ENCODE measurements around the gene SETDB2. TPM values are rescaled to one million over a fixed set of nuclear protein-coding genes. Genes with fewer than 3 reads are reported as not detected.

The SETDB2 gene
- total and polyA plus RNA-seq, 4 experiments from 2014 or later = 11.0 to 28.2 (median 21.6) TPM

GRCh38 chr13:49528161-49528560 is 84.1 kb downstream of the SETDB2 start:
- Mint-ChIP-seq H3K9me3 (no peaks in the 10 kb centered on the region), H3K27ac (peak overlapping the region in 2 of 7 donors; percentile 55 to 70), H3K27me3 (no peaks in the 10 kb centered on the region), H3K4me3 (no peak overlapping the region), H3K4me1 (peaks cover 0 to 18% (median 14%) of the 10 kb centered on the region in 4 donors), H3K36me3 (peaks cover 30 to 64% of the 10 kb centered on the region in 2 donors)
- DNase-seq = no peak
- Histone ChIP-seq H3K36me3 (ENCODE audit: insufficient read depth, low read length) (peaks cover 8% of the 10 kb centered on the region), H3K27ac (ENCODE audit: low read depth, low read length) (no peak overlapping the region), H3K9me3 (ENCODE audit: control insufficient read depth in 1 of 2, low read length in 2 of 2) (no peaks in the 10 kb centered on the region), H3K27me3 (ENCODE audit: insufficient read depth, low read length) (no peaks in the 10 kb centered on the region), H3K4me1 (ENCODE audit: insufficient read depth, low read length) (no peaks in the 10 kb centered on the region), H3K4me3 (ENCODE audit: low read length in 2 of 2) (no peak overlapping the region)
- intact Hi-C loops (cut with micrococcal nuclease) = no loop called here
- ChIA-PET POLR2A (ENCODE audit: partially characterized antibody) (interaction anchor here (1.0 kb wide), 1 partner anchor 12 kb away, joined by 5 read pairs; no protein-coding TSS in a partner anchor), CTCF (ENCODE audit: partially characterized antibody) (interaction anchor here (1.4 kb wide), 1 partner anchor 9 kb away, joined by 3 read pairs; no protein-coding TSS in a partner anchor)

- DNase-seq = no peak
- ChIA-PET CTCF (ENCODE audit: partially characterized antibody) (no interaction called here), POLR2A (ENCODE audit: partially characterized antibody) (interaction anchor here (0.9 kb wide), 1 partner anchor 9 kb away, joined by 3 read pairs; no protein-coding TSS in a partner anchor)
- no peaks in the 10 kb centered on the region for H3K27me3 Mint-ChIP-seq
- intact Hi-C loops (cut with micrococcal nuclease) = no loop called here
- H3K4me3 Mint-ChIP-seq = no peak overlapping the region
- H3K9me3 Mint-ChIP-seq = no peaks in the 10 kb centered on the region
- H3K36me3 Mint-ChIP-seq = peaks cover 40 to 53% of the 10 kb centered on the region in 2 donors
- H3K36me3 ChIP-seq (ENCODE audit: insufficient read depth, low read length) = peaks cover 8% of the 10 kb centered on the region
- H3K27ac Mint-ChIP-seq = peak overlapping the region in 5 of 7 donors; percentile 23 to 82 (median 38)
- no peaks in the 10 kb centered on the region for H3K9me3 ChIP-seq (ENCODE audit: control insufficient read depth in 1 of 2, low read length in 2 of 2)
- H3K27me3 ChIP-seq (ENCODE audit: insufficient read depth, low read length) = no peaks in the 10 kb centered on the region
- H3K4me1 Mint-ChIP-seq = peaks cover 0 to 13% (median 10%) of the 10 kb centered on the region in 4 donors
- no peaks in the 10 kb centered on the region for H3K4me1 ChIP-seq (ENCODE audit: insufficient read depth, low read length)
- H3K4me3 ChIP-seq (ENCODE audit: low read length in 2 of 2) = no peak overlapping the region
- H3K27ac ChIP-seq (ENCODE audit: low read depth, low read length) = no peak overlapping the region
These were observed 86.4 kb downstream of the SETDB2 start for GRCh38 chr13:49530457-49530856.

- intact Hi-C loops (cut with micrococcal nuclease) = no loop called here
- Histone ChIP-seq H3K27ac (ENCODE audit: low read depth, low read length) (no peak overlapping the region), H3K9me3 (ENCODE audit: control insufficient read depth in 1 of 2, low read length in 2 of 2) (no peaks in the 10 kb centered on the region), H3K4me3 (ENCODE audit: low read length in 2 of 2) (no peak overlapping the region), H3K27me3 (ENCODE audit: insufficient read depth, low read length) (no peaks in the 10 kb centered on the region), H3K4me1 (ENCODE audit: insufficient read depth, low read length) (no peaks in the 10 kb centered on the region), H3K36me3 (ENCODE audit: insufficient read depth, low read length) (peaks cover 4% of the 10 kb centered on the region)
- H3K27ac Mint-ChIP-seq = peak overlapping the region in 4 of 7 donors; percentile 42 to 71 (median 58)
- peaks cover 35 to 46% of the 10 kb centered on the region in 2 donors for H3K36me3 Mint-ChIP-seq
- ChIA-PET CTCF (ENCODE audit: partially characterized antibody) (no interaction called here), POLR2A (ENCODE audit: partially characterized antibody) (no interaction called here)
- H3K9me3 Mint-ChIP-seq = no peaks in the 10 kb centered on the region
- peaks cover 0 to 11% (median 9%) of the 10 kb centered on the region in 4 donors for H3K4me1 Mint-ChIP-seq
- no peaks in the 10 kb centered on the region for H3K27me3 Mint-ChIP-seq
- H3K4me3 Mint-ChIP-seq = no peak overlapping the region
- DNase-seq = no peak
These were observed 88.5 kb downstream of the SETDB2 start for GRCh38 chr13:49532593-49532992.

- no peak overlapping the region for H3K27ac ChIP-seq (ENCODE audit: low read depth, low read length)
- H3K27ac Mint-ChIP-seq = peak overlapping the region in 4 of 7 donors; percentile 42 to 71 (median 56)
- POLR2A ChIA-PET (ENCODE audit: partially characterized antibody) = no interaction called here
- intact Hi-C loops (cut with micrococcal nuclease) = no loop called here
- H3K4me1 Mint-ChIP-seq = peaks cover 0 to 11% (median 9%) of the 10 kb centered on the region in 4 donors
- no peak overlapping the region for H3K4me3 ChIP-seq (ENCODE audit: low read length in 2 of 2)
- H3K27me3 Mint-ChIP-seq = no peaks in the 10 kb centered on the region
- peaks cover 4% of the 10 kb centered on the region for H3K36me3 ChIP-seq (ENCODE audit: insufficient read depth, low read length)
- H3K4me3 Mint-ChIP-seq = no peak overlapping the region
- no peaks in the 10 kb centered on the region for H3K9me3 Mint-ChIP-seq
- H3K4me1 ChIP-seq (ENCODE audit: insufficient read depth, low read length) = no peaks in the 10 kb centered on the region
- H3K36me3 Mint-ChIP-seq = peaks cover 35 to 45% of the 10 kb centered on the region in 2 donors
- H3K27me3 ChIP-seq (ENCODE audit: insufficient read depth, low read length) = no peaks in the 10 kb centered on the region
- no peaks in the 10 kb centered on the region for H3K9me3 ChIP-seq (ENCODE audit: control insufficient read depth in 1 of 2, low read length in 2 of 2)
- DNase-seq = no peak
- CTCF ChIA-PET (ENCODE audit: partially characterized antibody) = no interaction called here
These were observed 88.9 kb downstream of the SETDB2 start for GRCh38 chr13:49533011-49533410.

- Histone ChIP-seq H3K27ac (ENCODE audit: low read depth, low read length) (no peak overlapping the region), H3K27me3 (ENCODE audit: insufficient read depth, low read length) (no peaks in the 10 kb centered on the region), H3K4me1 (ENCODE audit: insufficient read depth, low read length) (no peaks in the 10 kb centered on the region), H3K4me3 (ENCODE audit: low read length in 2 of 2) (no peak overlapping the region), H3K9me3 (ENCODE audit: control insufficient read depth in 1 of 2, low read length in 2 of 2) (no peaks in the 10 kb centered on the region), H3K36me3 (ENCODE audit: insufficient read depth, low read length) (peaks cover 4% of the 10 kb centered on the region)
- CTCF ChIA-PET (ENCODE audit: partially characterized antibody) = no interaction called here
- Mint-ChIP-seq H3K36me3 (peaks cover 29 to 38% of the 10 kb centered on the region in 2 donors), H3K4me3 (no peak overlapping the region), H3K27ac (peak overlapping the region in 2 of 7 donors; percentile 27 to 57), H3K4me1 (peaks cover 0 to 11% (median 8%) of the 10 kb centered on the region in 4 donors), H3K9me3 (no peaks in the 10 kb centered on the region), H3K27me3 (no peaks in the 10 kb centered on the region)
- no peak for DNase-seq
- POLR2A ChIA-PET (ENCODE audit: partially characterized antibody) = no interaction called here
- intact Hi-C loops (cut with micrococcal nuclease) = no loop called here
These were observed 89.7 kb downstream of the SETDB2 start for GRCh38 chr13:49533591-49534269.

GRCh38 chr13:49536144-49536873 is 92.2 kb downstream of the SETDB2 start:
- no peaks in the 10 kb centered on the region for H3K9me3 ChIP-seq (ENCODE audit: control insufficient read depth in 1 of 2, low read length in 2 of 2)
- no peaks in the 10 kb centered on the region for H3K27me3 ChIP-seq (ENCODE audit: insufficient read depth, low read length)
- no peaks in the 10 kb centered on the region for H3K9me3 Mint-ChIP-seq
- peak overlapping the region in 1 of 7 donors; percentile 4 for H3K27ac Mint-ChIP-seq
- no peaks in the 10 kb centered on the region for H3K27me3 Mint-ChIP-seq
- H3K36me3 Mint-ChIP-seq = peaks cover 35 to 37% of the 10 kb centered on the region in 2 donors
- peaks cover 19 to 26% (median 21%) of the 10 kb centered on the region in 4 donors for H3K4me1 Mint-ChIP-seq
- intact Hi-C loops (cut with micrococcal nuclease) = loop anchor here (5.0 kb wide), 1 partner anchor 51 kb away; the partner anchor contains the start of gene RCBTB1
- peaks cover 8% of the 10 kb centered on the region for H3K36me3 ChIP-seq (ENCODE audit: insufficient read depth, low read length)
- H3K4me3 Mint-ChIP-seq = no peak overlapping the region
- H3K4me1 ChIP-seq (ENCODE audit: insufficient read depth, low read length) = peaks cover 20% of the 10 kb centered on the region
- no peak overlapping the region for H3K4me3 ChIP-seq (ENCODE audit: low read length in 2 of 2)
- CTCF ChIA-PET (ENCODE audit: partially characterized antibody) = interaction anchor here (1.5 kb wide), 1 partner anchor 18 kb away, joined by 6 read pairs; no protein-coding TSS in a partner anchor
- DNase-seq = no peak
- POLR2A ChIA-PET (ENCODE audit: partially characterized antibody) = no interaction called here
- H3K27ac ChIP-seq (ENCODE audit: low read depth, low read length) = no peak overlapping the region

- Histone ChIP-seq H3K4me3 (ENCODE audit: low read length in 2 of 2) (no peak overlapping the region), H3K9me3 (ENCODE audit: control insufficient read depth in 1 of 2, low read length in 2 of 2) (no peaks in the 10 kb centered on the region), H3K4me1 (ENCODE audit: insufficient read depth, low read length) (peaks cover 20% of the 10 kb centered on the region), H3K36me3 (ENCODE audit: insufficient read depth, low read length) (peaks cover 8% of the 10 kb centered on the region), H3K27me3 (ENCODE audit: insufficient read depth, low read length) (no peaks in the 10 kb centered on the region), H3K27ac (ENCODE audit: low read depth, low read length) (no peak overlapping the region)
- CTCF ChIA-PET (ENCODE audit: partially characterized antibody) = no interaction called here
- H3K4me1 Mint-ChIP-seq = peaks cover 18 to 19% (median 19%) of the 10 kb centered on the region in 4 donors
- no peak overlapping the region for H3K27ac Mint-ChIP-seq
- POLR2A ChIA-PET (ENCODE audit: partially characterized antibody) = interaction anchor here (2.6 to 2.9 kb wide), 2 partner anchors 43 to 94 kb away, joined by 15 read pairs; partner anchors contain the start of genes CAB39L, PHF11 and SETDB2
- no peaks in the 10 kb centered on the region for H3K27me3 Mint-ChIP-seq
- peaks cover 30 to 34% of the 10 kb centered on the region in 2 donors for H3K36me3 Mint-ChIP-seq
- no peak overlapping the region for H3K4me3 Mint-ChIP-seq
- no peaks in the 10 kb centered on the region for H3K9me3 Mint-ChIP-seq
- DNase-seq = no peak
- intact Hi-C loops (cut with micrococcal nuclease) = loop anchor here (5.0 kb wide), 1 partner anchor 49 kb away; the partner anchor contains the start of gene RCBTB1
These were observed 94.3 kb downstream of the SETDB2 start for GRCh38 chr13:49538404-49538803.

Data from CD4-positive, alpha-beta memory T cell (primary cell).